SK-N-SH (cell line): ENCODE measurements around the gene DEFB114. TPM values are rescaled to one million over a fixed set of nuclear protein-coding genes. Genes with fewer than 3 reads are reported as not detected.

Source experiments
- CTCF ChIA-PET: fragments of 300-600, 350-600 bp; formaldehyde crosslinking; extraction: SDS; loops from one replicate; lab custom pipeline; 2021; lab: Yijun Ruan, JAX
- POLR2A ChIA-PET: fragments of 350-600 bp; sonication (Branson Sonifier 250); formaldehyde crosslinking; extraction: SDS; loops from one replicate; lab custom pipeline; 2020; ENCODE audit warnings: antibody characterized with exemption, inconsistent platforms; lab: Yijun Ruan, JAX
- DNase-seq: peaks from one replicate; pipeline ENCODE4 v3.0.0; 2012
- H2AFZ ChIP-seq: fragments of 200-600 bp; sonication (generic); 2 replicates; pipeline ENCODE4 v1.8.1; 2016; ENCODE audit warnings: antibody characterized with exemption, mild to moderate bottlenecking, low read depth
- H3F3A ChIP-seq: fragments of 200-600 bp; sonication (generic); replicated peaks from 2 replicates; pipeline ENCODE3; 2016; ENCODE audit warnings: antibody characterized with exemption, mild to moderate bottlenecking; ENCODE audit not compliant: insufficient read depth
- H3K27ac ChIP-seq, 2 experiments: fragments of 200-500 bp in 1 of 2; fragments of 200-600 bp in 1 of 2; sonication (Bioruptor generic) in 1 of 2; sonication (generic), shearing (Covaris generic) in 1 of 2; 2 replicates each; pipeline versions ENCODE4 v1.5.1 to v1.6.1; 2014 to 2016; ENCODE audit warnings: low read depth in 2 of 2, inconsistent platforms in 1 of 2, low read length in 1 of 2, mild to moderate bottlenecking in 1 of 2, mixed read lengths in 1 of 2
- H3K27me3 ChIP-seq: fragments of 200-600 bp; sonication (generic), shearing (Covaris generic); 2 replicates; pipeline ENCODE4 v1.6.1; 2016; ENCODE audit warnings: mixed run types; ENCODE audit not compliant: insufficient read depth
- H3K36me3 ChIP-seq, 2 experiments: fragments of 200-500 bp in 1 of 2; fragments of 200-600 bp in 1 of 2; sonication (Bioruptor generic) in 1 of 2; sonication (generic) in 1 of 2; replicated peaks in 1 of 2; 2 replicates each; pipeline versions ENCODE3 to v1.5.1; 2014 to 2016; ENCODE audit warnings: low read length in 1 of 2, mild to moderate bottlenecking in 1 of 2; ENCODE audit not compliant: insufficient read depth in 2 of 2, control insufficient read depth in 1 of 2
- H3K4me1 ChIP-seq, 2 experiments: fragments of 200-500 bp in 1 of 2; fragments of 200-600 bp in 1 of 2; sonication (Bioruptor generic) in 1 of 2; sonication (generic), shearing (Covaris generic) in 1 of 2; 2 replicates each; pipeline versions ENCODE4 v1.5.1 to v1.6.1; 2014 to 2016; ENCODE audit warnings: low read depth in 1 of 2, low read length in 1 of 2, mixed run types in 1 of 2; ENCODE audit not compliant: insufficient read depth in 2 of 2, control insufficient read depth in 1 of 2
- H3K4me2 ChIP-seq: fragments of 200-600 bp; sonication (generic), shearing (Covaris generic); 2 replicates; pipeline ENCODE4 v1.6.1; 2017; ENCODE audit warnings: mixed run types
- H3K4me3 ChIP-seq, 2 experiments: fragments of 200-500 bp in 1 of 2; fragments of 200-600 bp in 1 of 2; sonication (Bioruptor generic) in 1 of 2; sonication (generic), shearing (Covaris generic) in 1 of 2; 2 replicates each; pipeline versions ENCODE4 v1.5.1 to v1.8.1; 2014 to 2016; ENCODE audit warnings: low read depth in 2 of 2, inconsistent platforms in 1 of 2, low read length in 1 of 2, mild to moderate bottlenecking in 1 of 2, mixed read lengths in 1 of 2, moderate library complexity in 1 of 2
- H3K79me2 ChIP-seq: fragments of 200-600 bp; sonication (generic); 2 replicates; pipeline ENCODE4 v1.8.1; 2017; ENCODE audit warnings: mild to moderate bottlenecking; ENCODE audit not compliant: insufficient read depth
- H3K9ac ChIP-seq: fragments of 200-600 bp; sonication (generic); 2 replicates; pipeline ENCODE4 v1.6.1; 2017; ENCODE audit warnings: mixed run types
- H3K9me2 ChIP-seq: fragments of 200-600 bp; sonication (generic); 2 replicates; pipeline ENCODE4 v1.6.1; 2017; ENCODE audit warnings: mixed run types
- H3K9me3 ChIP-seq: fragments of 200-600 bp; sonication (generic); 2 replicates; pipeline ENCODE4 v1.6.1; 2017; ENCODE audit warnings: mixed run types, mild to moderate bottlenecking, moderate library complexity
- H4K20me1 ChIP-seq: fragments of 200-600 bp; sonication (generic); 2 replicates; pipeline ENCODE4 v1.6.1; 2017; ENCODE audit warnings: mild to moderate bottlenecking, mixed run types; ENCODE audit not compliant: insufficient read depth
- EZH2phosphoT487 ChIP-seq: fragments of 200-600 bp; sonication (generic); IDR thresholded peaks from 2 replicates; pipeline ENCODE4 v1.6.1; 2017; ENCODE audit warnings: low read depth, mixed run types, mild to moderate bottlenecking, antibody characterized with exemption, moderate library complexity, borderline replicate concordance
- FOSL2 ChIP-seq: IDR thresholded peaks from 2 replicates; pipeline ENCODE4 v1.4.0; 2012; ENCODE audit warnings: low read depth, mild to moderate bottlenecking, moderate library complexity, borderline replicate concordance
- FOXJ3 ChIP-seq: sonication (generic); formaldehyde crosslinking; IDR thresholded peaks from 2 replicates; pipeline ENCODE4 v1.5.1; 2020; ENCODE audit warnings: mild to moderate bottlenecking, missing genetic modification reagents
- GATA2 ChIP-seq: sonication (generic); formaldehyde crosslinking; IDR thresholded peaks from 2 replicates; pipeline ENCODE4 v1.5.0; 2020; ENCODE audit warnings: mild to moderate bottlenecking, missing genetic modification reagents
- IRF3 ChIP-seq: fragments of 150-350 bp; IDR thresholded peaks from 2 replicates; pipeline ENCODE4 v1.6.1; 2016; ENCODE audit warnings: mild to moderate bottlenecking, low read depth, low read length
- JUND ChIP-seq: IDR thresholded peaks from 2 replicates; pipeline ENCODE4 v1.4.0; 2012
- MAX ChIP-seq: IDR thresholded peaks from 2 replicates; pipeline ENCODE4 v1.4.0; 2012; ENCODE audit warnings: low read depth
- NFIC ChIP-seq: IDR thresholded peaks from 2 replicates; pipeline ENCODE4 v1.4.0; 2012; ENCODE audit warnings: borderline replicate concordance
- PBX3 ChIP-seq: IDR thresholded peaks from 2 replicates; pipeline ENCODE4; 2012
- POLR2AphosphoS5 ChIP-seq: IDR thresholded peaks from 2 replicates; pipeline ENCODE4 v1.6.1; 2012; ENCODE audit warnings: low read depth, low read length
- RCOR1 ChIP-seq: fragments of 150-350 bp; IDR thresholded peaks from 2 replicates; pipeline ENCODE4 v1.6.1; 2017; ENCODE audit warnings: antibody characterized with exemption, low read length
- RXRA ChIP-seq: IDR thresholded peaks from 2 replicates; pipeline ENCODE4 v1.4.0; 2012; ENCODE audit warnings: low read depth, mild to moderate bottlenecking, borderline replicate concordance
- TAF1 ChIP-seq: IDR thresholded peaks from 2 replicates; pipeline ENCODE4 v1.6.1; 2012; ENCODE audit warnings: low read depth, mild to moderate bottlenecking, low read length, moderate library complexity, borderline replicate concordance
- TEAD4 ChIP-seq: IDR thresholded peaks from 2 replicates; pipeline ENCODE4 v1.4.0; 2012; ENCODE audit warnings: mild to moderate bottlenecking, borderline replicate concordance; ENCODE audit not compliant: insufficient read depth
- USF2 ChIP-seq: fragments of 150-350 bp; IDR thresholded peaks from 2 replicates; pipeline ENCODE4 v1.6.1; 2017; ENCODE audit warnings: antibody characterized with exemption, low read length, low read depth, borderline replicate concordance
- WGBS: methylation state at CpG from one replicate; pipeline ENCODE4 v1.1.6; 2017; ENCODE audit warnings: low lambda C conversion rate; 5-methylcytosine and 5-hydroxymethylcytosine counted together
- polyA plus RNA-seq, 3 experiments: library from polyadenylated mRNA; depleted of rRNA; stranded (reverse); fragments of >200 nt; gene quantifications; 2 replicates each; pipeline ENCODE4 v1.2.3, GENCODE V29; 2012
- TF ChIP-seq, protein P1 (sequence below): fragments of 200-600 bp; sonication (generic); IDR thresholded peaks from 2 replicates; pipeline ENCODE4 v1.6.1; 2017; ENCODE audit warnings: antibody characterized with exemption, mild to moderate bottlenecking, moderate library complexity
- TF ChIP-seq, protein P2 (sequence below): IDR thresholded peaks from 2 replicates; pipeline ENCODE4 v1.6.1; 2012; ENCODE audit warnings: mild to moderate bottlenecking, low read depth, low read length, moderate library complexity
- TF ChIP-seq, protein P3 (sequence below): IDR thresholded peaks from 2 replicates; pipeline ENCODE4 v1.4.0; 2012; ENCODE audit warnings: low read depth, borderline replicate concordance
- TF ChIP-seq, protein P4 (sequence below): IDR thresholded peaks from 2 replicates; pipeline ENCODE4 v1.4.0; 2012; ENCODE audit warnings: low read depth, borderline replicate concordance

DEFB114 gene
- polyA plus RNA-seq, 1 of the 3 experiments (the other 2 are of a cell fraction), result not detected

DNA sequence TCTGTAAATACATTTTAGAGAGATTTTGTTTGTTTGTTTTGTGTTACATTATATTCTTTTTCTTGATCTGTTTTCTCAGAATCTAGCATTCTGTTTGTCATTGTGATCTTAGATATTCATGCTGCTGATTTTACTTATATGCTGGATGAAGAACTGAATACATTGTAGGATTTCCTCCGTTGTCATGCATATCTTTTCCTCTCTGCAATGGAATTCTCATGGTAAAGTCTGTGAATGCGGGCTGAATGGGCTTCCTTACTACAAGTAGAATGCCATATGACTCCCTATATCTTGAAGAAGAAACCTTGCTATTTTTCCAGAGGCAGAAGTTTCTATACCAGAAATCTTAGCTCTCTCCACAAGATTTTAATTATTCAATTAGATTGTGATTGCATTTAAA is 2.4 kb upstream of the DEFB114 start:
- Histone ChIP-seq H3K4me3 (no peak overlapping the region), H3K4me2 (no peak overlapping the region), H3K9ac (no peak overlapping the region), H2AFZ (no peak overlapping the region), H3K79me2 (no peaks in the 10 kb centered on the region), H4K20me1 (no peaks in the 10 kb centered on the region), H3K9me3 (no peaks in the 10 kb centered on the region), H3K4me1 (no peaks in the 10 kb centered on the region), H3K27ac (no peak overlapping the region), H3K9me2 (no peaks in the 10 kb centered on the region), H3K36me3 (no peaks in the 10 kb centered on the region), H3K27me3 (no peaks in the 10 kb centered on the region), H3F3A (no peaks in the 10 kb centered on the region)
- ChIA-PET POLR2A (no interaction called here), CTCF (no interaction called here)
- no peak for TF ChIP-seq TAF1
- TF ChIP-seq TEAD4, result no peak
- no peak for TF ChIP-seq PBX3
- TF ChIP-seq RXRA, result no peak
- TF ChIP-seq, protein P1, sequence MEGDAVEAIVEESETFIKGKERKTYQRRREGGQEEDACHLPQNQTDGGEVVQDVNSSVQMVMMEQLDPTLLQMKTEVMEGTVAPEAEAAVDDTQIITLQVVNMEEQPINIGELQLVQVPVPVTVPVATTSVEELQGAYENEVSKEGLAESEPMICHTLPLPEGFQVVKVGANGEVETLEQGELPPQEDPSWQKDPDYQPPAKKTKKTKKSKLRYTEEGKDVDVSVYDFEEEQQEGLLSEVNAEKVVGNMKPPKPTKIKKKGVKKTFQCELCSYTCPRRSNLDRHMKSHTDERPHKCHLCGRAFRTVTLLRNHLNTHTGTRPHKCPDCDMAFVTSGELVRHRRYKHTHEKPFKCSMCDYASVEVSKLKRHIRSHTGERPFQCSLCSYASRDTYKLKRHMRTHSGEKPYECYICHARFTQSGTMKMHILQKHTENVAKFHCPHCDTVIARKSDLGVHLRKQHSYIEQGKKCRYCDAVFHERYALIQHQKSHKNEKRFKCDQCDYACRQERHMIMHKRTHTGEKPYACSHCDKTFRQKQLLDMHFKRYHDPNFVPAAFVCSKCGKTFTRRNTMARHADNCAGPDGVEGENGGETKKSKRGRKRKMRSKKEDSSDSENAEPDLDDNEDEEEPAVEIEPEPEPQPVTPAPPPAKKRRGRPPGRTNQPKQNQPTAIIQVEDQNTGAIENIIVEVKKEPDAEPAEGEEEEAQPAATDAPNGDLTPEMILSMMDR, result no peak
- TF ChIP-seq, protein P2, sequence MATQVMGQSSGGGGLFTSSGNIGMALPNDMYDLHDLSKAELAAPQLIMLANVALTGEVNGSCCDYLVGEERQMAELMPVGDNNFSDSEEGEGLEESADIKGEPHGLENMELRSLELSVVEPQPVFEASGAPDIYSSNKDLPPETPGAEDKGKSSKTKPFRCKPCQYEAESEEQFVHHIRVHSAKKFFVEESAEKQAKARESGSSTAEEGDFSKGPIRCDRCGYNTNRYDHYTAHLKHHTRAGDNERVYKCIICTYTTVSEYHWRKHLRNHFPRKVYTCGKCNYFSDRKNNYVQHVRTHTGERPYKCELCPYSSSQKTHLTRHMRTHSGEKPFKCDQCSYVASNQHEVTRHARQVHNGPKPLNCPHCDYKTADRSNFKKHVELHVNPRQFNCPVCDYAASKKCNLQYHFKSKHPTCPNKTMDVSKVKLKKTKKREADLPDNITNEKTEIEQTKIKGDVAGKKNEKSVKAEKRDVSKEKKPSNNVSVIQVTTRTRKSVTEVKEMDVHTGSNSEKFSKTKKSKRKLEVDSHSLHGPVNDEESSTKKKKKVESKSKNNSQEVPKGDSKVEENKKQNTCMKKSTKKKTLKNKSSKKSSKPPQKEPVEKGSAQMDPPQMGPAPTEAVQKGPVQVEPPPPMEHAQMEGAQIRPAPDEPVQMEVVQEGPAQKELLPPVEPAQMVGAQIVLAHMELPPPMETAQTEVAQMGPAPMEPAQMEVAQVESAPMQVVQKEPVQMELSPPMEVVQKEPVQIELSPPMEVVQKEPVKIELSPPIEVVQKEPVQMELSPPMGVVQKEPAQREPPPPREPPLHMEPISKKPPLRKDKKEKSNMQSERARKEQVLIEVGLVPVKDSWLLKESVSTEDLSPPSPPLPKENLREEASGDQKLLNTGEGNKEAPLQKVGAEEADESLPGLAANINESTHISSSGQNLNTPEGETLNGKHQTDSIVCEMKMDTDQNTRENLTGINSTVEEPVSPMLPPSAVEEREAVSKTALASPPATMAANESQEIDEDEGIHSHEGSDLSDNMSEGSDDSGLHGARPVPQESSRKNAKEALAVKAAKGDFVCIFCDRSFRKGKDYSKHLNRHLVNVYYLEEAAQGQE, result no peak
- no peak for TF ChIP-seq FOSL2
- TF ChIP-seq GATA2 (CRISPR knock-in tag), result no peak
- TF ChIP-seq JUND, result no peak
- no peak for TF ChIP-seq NFIC
- TF ChIP-seq POLR2AphosphoS5, result no peak
- TF ChIP-seq, protein P3, sequence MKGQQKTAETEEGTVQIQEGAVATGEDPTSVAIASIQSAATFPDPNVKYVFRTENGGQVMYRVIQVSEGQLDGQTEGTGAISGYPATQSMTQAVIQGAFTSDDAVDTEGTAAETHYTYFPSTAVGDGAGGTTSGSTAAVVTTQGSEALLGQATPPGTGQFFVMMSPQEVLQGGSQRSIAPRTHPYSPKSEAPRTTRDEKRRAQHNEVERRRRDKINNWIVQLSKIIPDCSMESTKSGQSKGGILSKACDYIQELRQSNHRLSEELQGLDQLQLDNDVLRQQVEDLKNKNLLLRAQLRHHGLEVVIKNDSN, result no peak
- TF ChIP-seq EZH2phosphoT487, result no peak
- no peak for TF ChIP-seq MAX
- no peak for TF ChIP-seq FOXJ3 (CRISPR knock-in tag)
- TF ChIP-seq RCOR1, result no peak
- TF ChIP-seq, protein P4, sequence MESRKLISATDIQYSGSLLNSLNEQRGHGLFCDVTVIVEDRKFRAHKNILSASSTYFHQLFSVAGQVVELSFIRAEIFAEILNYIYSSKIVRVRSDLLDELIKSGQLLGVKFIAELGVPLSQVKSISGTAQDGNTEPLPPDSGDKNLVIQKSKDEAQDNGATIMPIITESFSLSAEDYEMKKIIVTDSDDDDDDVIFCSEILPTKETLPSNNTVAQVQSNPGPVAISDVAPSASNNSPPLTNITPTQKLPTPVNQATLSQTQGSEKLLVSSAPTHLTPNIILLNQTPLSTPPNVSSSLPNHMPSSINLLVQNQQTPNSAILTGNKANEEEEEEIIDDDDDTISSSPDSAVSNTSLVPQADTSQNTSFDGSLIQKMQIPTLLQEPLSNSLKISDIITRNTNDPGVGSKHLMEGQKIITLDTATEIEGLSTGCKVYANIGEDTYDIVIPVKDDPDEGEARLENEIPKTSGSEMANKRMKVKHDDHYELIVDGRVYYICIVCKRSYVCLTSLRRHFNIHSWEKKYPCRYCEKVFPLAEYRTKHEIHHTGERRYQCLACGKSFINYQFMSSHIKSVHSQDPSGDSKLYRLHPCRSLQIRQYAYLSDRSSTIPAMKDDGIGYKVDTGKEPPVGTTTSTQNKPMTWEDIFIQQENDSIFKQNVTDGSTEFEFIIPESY, result no peak
- no peak for TF ChIP-seq IRF3
- no peak for TF ChIP-seq USF2
- 0% methylated on average over 2 of the region's 2 CpGs for WGBS
- no peak for DNase-seq
